ENCODE data around the gene COMMD7.

Gene COMMD7

GRCh38 chr20:32652739-32653526, 90.3 kb downstream of the COMMD7 start:
- ATAC-seq: peak; percentile 99
- TF ChIP-seq BACH2 (CRISPR knock-in tag; IDR thresholded peaks at IDR 0.05; ENCODE audit: borderline replicate concordance): no peak
- TF ChIP-seq TCF4 (CRISPR knock-in tag; IDR thresholded peaks at IDR 0.05; ENCODE audit: borderline replicate concordance): no peak
- no peak for TF ChIP-seq CREB5 (CRISPR knock-in tag; IDR thresholded peaks at IDR 0.05; ENCODE audit: low read depth)
- TF ChIP-seq PPARA (CRISPR knock-in tag; IDR thresholded peaks at IDR 0.05; ENCODE audit: borderline replicate concordance): no peak
- TF ChIP-seq ZNF8 (CRISPR knock-in tag; IDR thresholded peaks at IDR 0.05): no peak
- no peak for TF ChIP-seq GLIS3 (CRISPR knock-in tag; IDR thresholded peaks at IDR 0.05)
- TF ChIP-seq ZNF565 (CRISPR knock-in tag; conservative IDR thresholded peaks at IDR 0.05; ENCODE audit: low read depth): no peak
- no peak for TF ChIP-seq TOX (CRISPR knock-in tag; IDR thresholded peaks at IDR 0.05; ENCODE audit: borderline replicate concordance)
- TF ChIP-seq PATZ1 (CRISPR knock-in tag; IDR thresholded peaks at IDR 0.05; ENCODE audit: borderline replicate concordance): no peak
- TF ChIP-seq POU6F1 (CRISPR knock-in tag; IDR thresholded peaks at IDR 0.05; ENCODE audit: borderline replicate concordance, low read depth): no peak

Measured in SK-N-SH treated with all-trans-retinoic acid at 6 μM for 48 hours (cell line).